H1 (cell line): ENCODE results near the gene ASIC1. TPM values are rescaled to one million over a fixed set of nuclear protein-coding genes. Genes with fewer than 3 reads are reported as not detected.

Experiments used
- CTCF ChIA-PET: fragments of 300-600 bp; sonication (Branson Sonifier 250); formaldehyde crosslinking; loops from one replicate; lab custom pipeline; 2021; ENCODE audit not compliant: partially characterized antibody; lab: Charles Lee
- POLR2A ChIA-PET: fragments of 300-600 bp; sonication (Branson Sonifier 250); formaldehyde crosslinking; loops from one replicate; lab custom pipeline; 2021; ENCODE audit warnings: inconsistent platforms; ENCODE audit not compliant: partially characterized antibody; lab: Charles Lee
- DNase-seq, 2 experiments: peaks; one replicate each; pipeline versions ENCODE4 v3.0.0 to v3.0.0-alpha.2; 2010 to 2022; ENCODE audit warnings: low spot score in 2 of 2, low read depth in 1 of 2, mixed read lengths in 1 of 2
- FAIRE-seq: peaks from 2 replicates; lab custom pipeline; 2011; peaks lifted over from hg19 to GRCh38; lab: Jason Lieb, UNC
- H2AFZ ChIP-seq: 2 replicates; pipeline ENCODE4 v1.8.1; 2012; ENCODE audit warnings: low read length, inconsistent platforms
- H2AK5ac ChIP-seq: 2 replicates; pipeline ENCODE4 v1.6.1; 2013; ENCODE audit warnings: low read depth, low read length
- H2BK120ac ChIP-seq: replicated peaks from 2 replicates; pipeline ENCODE3; 2013; ENCODE audit warnings: low read depth, low read length, inconsistent platforms
- H2BK12ac ChIP-seq: 2 replicates; pipeline ENCODE4 v1.6.1; 2013; ENCODE audit warnings: low read depth, low read length
- H2BK15ac ChIP-seq: 2 replicates; pipeline ENCODE4 v1.6.1; 2013; ENCODE audit warnings: low read length
- H2BK20ac ChIP-seq: 2 replicates; pipeline ENCODE4 v1.6.1; 2013; ENCODE audit warnings: low read length
- H2BK5ac ChIP-seq: 2 replicates; pipeline ENCODE4 v1.6.1; 2013; ENCODE audit warnings: low read depth, low read length
- H3K14ac ChIP-seq: 2 replicates; pipeline ENCODE4 v1.6.1; 2013; ENCODE audit warnings: inconsistent platforms; ENCODE audit not compliant: insufficient read length
- H3K18ac ChIP-seq: 2 replicates; pipeline ENCODE4 v1.6.1; 2013; ENCODE audit warnings: low read length; ENCODE audit errors: extremely low read depth
- H3K23ac ChIP-seq: 2 replicates; pipeline ENCODE4 v1.6.1; 2013; ENCODE audit warnings: inconsistent platforms; ENCODE audit not compliant: insufficient read length
- H3K23me2 ChIP-seq: 2 replicates; pipeline ENCODE4 v1.6.1; 2013; ENCODE audit warnings: low read depth, low read length
- H3K27ac ChIP-seq: 2 replicates; pipeline ENCODE4 v1.6.1; 2011; ENCODE audit warnings: low read depth, low read length, inconsistent platforms
- H3K27me3 ChIP-seq, 4 experiments: replicated peaks in 1 of 4; 1 replicate in 1 of 4; 2 replicates in 3 of 4; pipeline versions ENCODE4 v1.6.1 to v1.8.1; 2011 to 2013; ENCODE audit warnings: low read length in 3 of 4, mild to moderate bottlenecking in 3 of 4, inconsistent platforms in 2 of 4, mixed read lengths in 2 of 4, moderate library complexity in 1 of 4; ENCODE audit not compliant: control insufficient read depth in 3 of 4, insufficient read depth in 3 of 4; ENCODE audit errors: extremely low read depth in 1 of 4
- H3K36me3 ChIP-seq, 4 experiments: 2 replicates each; pipeline versions ENCODE4 v1.6.1 to v1.8.1; 2011 to 2013; ENCODE audit warnings: mild to moderate bottlenecking in 4 of 4, low read length in 3 of 4, moderate library complexity in 2 of 4, control low read depth in 1 of 4, inconsistent platforms in 1 of 4; ENCODE audit not compliant: insufficient read depth in 4 of 4, control insufficient read depth in 2 of 4
- H3K4ac ChIP-seq: replicated peaks from 2 replicates; pipeline ENCODE3; 2013; ENCODE audit warnings: low read length, low read depth, mixed read lengths, inconsistent platforms; ENCODE audit not compliant: insufficient read length
- H3K4me1 ChIP-seq, 4 experiments: replicated peaks in 1 of 4; 1 replicate in 1 of 4; 2 replicates in 3 of 4; pipeline versions ENCODE4 v1.6.1 to v1.8.1; 2011 to 2013; ENCODE audit warnings: low read length in 3 of 4, inconsistent platforms in 2 of 4, mixed read lengths in 1 of 4; ENCODE audit not compliant: insufficient read depth in 4 of 4, control insufficient read depth in 3 of 4
- H3K4me2 ChIP-seq, 2 experiments: 2 replicates each; pipeline versions ENCODE4 v1.6.1 to v1.8.1; 2011 to 2013; ENCODE audit warnings: low read depth in 2 of 2, low read length in 2 of 2, control low read depth in 1 of 2, inconsistent platforms in 1 of 2, mild to moderate bottlenecking in 1 of 2; ENCODE audit not compliant: insufficient read depth in 1 of 2
- H3K4me3 ChIP-seq, 4 experiments: fragments of 200-600, 300-600 bp in 1 of 4; sonication (generic), shearing (Covaris generic), sonication (Bioruptor Twin) in 1 of 4; 2 replicates each; pipeline versions ENCODE4 v1.5.1 to v1.8.1; 2011 to 2016; ENCODE audit warnings: low read length in 4 of 4, low read depth in 3 of 4, control low read depth in 2 of 4, inconsistent platforms in 2 of 4, mild to moderate bottlenecking in 2 of 4, mixed read lengths in 1 of 4, moderate library complexity in 1 of 4; ENCODE audit not compliant: insufficient read depth in 2 of 4; ENCODE audit errors: extremely low read depth in 1 of 4
- H3K56ac ChIP-seq: replicated peaks from 2 replicates; pipeline ENCODE3; 2013; ENCODE audit warnings: low read depth, mild to moderate bottlenecking, mixed read lengths, low read length, inconsistent platforms; ENCODE audit not compliant: insufficient read length
- H3K79me1 ChIP-seq: 2 replicates; pipeline ENCODE4 v1.6.1; 2013; ENCODE audit warnings: low read depth, low read length, control low read depth
- H3K79me2 ChIP-seq, 2 experiments: 2 replicates each; pipeline versions ENCODE4 v1.6.1 to v1.8.1; 2012 to 2013; ENCODE audit warnings: low read length in 2 of 2, mild to moderate bottlenecking in 2 of 2, inconsistent platforms in 1 of 2; ENCODE audit not compliant: insufficient read depth in 2 of 2, control insufficient read depth in 1 of 2
- H3K9ac ChIP-seq, 4 experiments: replicated peaks in 1 of 4; 1 replicate in 1 of 4; 2 replicates in 3 of 4; pipeline versions ENCODE4 v1.6.1 to v1.8.1; 2011 to 2013; ENCODE audit warnings: low read depth in 3 of 4, low read length in 3 of 4, control low read depth in 2 of 4, mild to moderate bottlenecking in 2 of 4, moderate library complexity in 2 of 4, inconsistent platforms in 1 of 4; ENCODE audit errors: extremely low read depth in 1 of 4
- H3K9me3 ChIP-seq, 2 experiments: 2 replicates each; pipeline versions ENCODE4 v1.6.1 to v1.8.1; 2012 to 2013; ENCODE audit warnings: mild to moderate bottlenecking in 2 of 2, moderate library complexity in 2 of 2, control low read depth in 1 of 2, inconsistent platforms in 1 of 2, low read depth in 1 of 2, low read length in 1 of 2, mixed read lengths in 1 of 2; ENCODE audit not compliant: insufficient read depth in 2 of 2
- H4K20me1 ChIP-seq, 2 experiments: replicated peaks in 1 of 2; 2 replicates each; pipeline versions ENCODE3 to v1.8.1; 2011 to 2013; ENCODE audit warnings: inconsistent platforms in 2 of 2, low read length in 2 of 2, mild to moderate bottlenecking in 1 of 2; ENCODE audit not compliant: insufficient read depth in 2 of 2, control insufficient read depth in 1 of 2
- H4K5ac ChIP-seq: 2 replicates; pipeline ENCODE4 v1.6.1; 2013; ENCODE audit warnings: low read length, low read depth, mixed read lengths, inconsistent platforms; ENCODE audit not compliant: insufficient read length
- H4K8ac ChIP-seq: 2 replicates; pipeline ENCODE4 v1.8.0; 2013; ENCODE audit warnings: mild to moderate bottlenecking, moderate library complexity, low read length, inconsistent platforms; ENCODE audit not compliant: insufficient read depth; ENCODE audit errors: extremely low read depth
- H4K91ac ChIP-seq: replicated peaks from 2 replicates; pipeline ENCODE3; 2013; ENCODE audit warnings: low read length, mixed read lengths, inconsistent platforms; ENCODE audit not compliant: insufficient read length
- FOSL1 ChIP-seq: IDR thresholded peaks from 2 replicates; pipeline ENCODE4 v1.6.1; 2011; ENCODE audit warnings: mild to moderate bottlenecking, low read depth, low read length, moderate library complexity; ENCODE audit not compliant: insufficient read depth
- POLR2AphosphoS5 ChIP-seq: IDR thresholded peaks from 2 replicates; pipeline ENCODE4 v1.6.1; 2011; ENCODE audit warnings: low read depth, low read length
- SIN3A ChIP-seq, 2 experiments: IDR thresholded peaks in 1 of 2; conservative IDR thresholded peaks in 1 of 2; 2 replicates each; pipeline ENCODE4 v1.6.1; 2011 to 2012; ENCODE audit warnings: low read length in 2 of 2, improper control_type of control experiment in 1 of 2, low read depth in 1 of 2, mild to moderate bottlenecking in 1 of 2
- SRF ChIP-seq: IDR thresholded peaks from 2 replicates; pipeline ENCODE4 v1.6.1; 2011; ENCODE audit warnings: mild to moderate bottlenecking, low read depth, low read length, moderate library complexity
- TBP ChIP-seq: IDR thresholded peaks from 2 replicates; pipeline ENCODE4 v1.6.1; 2011; ENCODE audit warnings: low read depth, low read length, improper control_type of control experiment
- WGBS, 2 experiments: shearing (Covaris generic) in 1 of 2; methylation state at CpG; one replicate each; pipeline versions ENCODE4 v1.1.6 to v1.1.7; 2013 to 2015; ENCODE audit warnings: low lambda C conversion rate in 2 of 2, mixed read lengths in 2 of 2, inconsistent platforms in 1 of 2, low coverage in 1 of 2, missing lambda C conversion rate in 1 of 2; ENCODE audit not compliant: insufficient replicate concordance in 2 of 2, insufficient coverage in 1 of 2, insufficient read length in 1 of 2; ENCODE audit errors: extremely low coverage in 1 of 2, missing lambda C conversion rate in 1 of 2; 5-methylcytosine and 5-hydroxymethylcytosine counted together
- polyA plus RNA-seq, 7 experiments: library from polyadenylated mRNA; depleted of rRNA in 3 of 7; stranded (reverse) in 5 of 7; unstranded in 2 of 7; fragments of >200 nt in 5 of 7; fragments of 200-250 nt in 2 of 7; gene quantifications; 1 replicate in 5 of 7; 2 replicates in 1 of 7; 4 replicates in 1 of 7; pipeline versions ENCODE4 v1.2.1 to v1.2.3, GENCODE V29; 2011 to 2013; ENCODE audit warnings: missing spikeins in 2 of 7, mixed read lengths in 2 of 7
- total RNA-seq: library from RNA; stranded (reverse); fragmentation: NEBNext Ultra II Directional; extraction: Animal tissue kit (Norgen Biotek cat#: 25700); gene quantifications from 2 replicates; pipeline ENCODE4 v1.2.1, GENCODE V29; 2021
- TF ChIP-seq, protein P1 (sequence below): IDR thresholded peaks from 2 replicates; pipeline ENCODE4 v1.6.1; 2012; ENCODE audit warnings: inconsistent platforms

The ASIC1 gene
- total and polyA plus RNA-seq, 2 of the 8 experiments (the other 6 are each of a cell fraction or from before 2014, with no cell fraction given), result 2.4 to 4.4 TPM

DNA sequence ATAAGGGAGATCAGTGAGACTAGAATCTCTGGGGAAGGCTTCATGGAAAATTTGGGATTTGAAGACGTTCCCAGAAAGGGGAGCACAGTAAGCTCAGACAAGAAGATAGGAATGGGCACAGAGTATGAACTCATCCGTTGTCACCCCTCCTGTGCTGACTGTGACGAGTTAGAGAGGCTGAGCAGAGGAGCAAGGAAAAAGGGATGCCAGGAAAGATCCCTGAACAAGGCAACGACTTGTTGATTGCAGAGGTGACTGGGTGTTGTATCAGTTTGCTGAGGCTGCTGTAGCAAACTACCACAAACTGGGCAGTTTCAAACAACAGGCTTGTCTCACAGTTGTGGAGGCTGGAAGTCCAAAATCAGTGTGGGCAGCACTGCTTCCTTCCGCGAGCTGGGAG lies 40.6 kb downstream of the ASIC1 start:
- Histone ChIP-seq H3K18ac (no peak overlapping the region), H3K4me3 (no peak overlapping the region), H2BK12ac (no peak overlapping the region), H4K5ac (no peak overlapping the region), H3K79me1 (no peaks in the 10 kb centered on the region), H3K9me3 (no peaks in the 10 kb centered on the region), H3K14ac (no peak overlapping the region), H3K56ac (no peak overlapping the region), H4K91ac (no peak overlapping the region), H4K8ac (no peak overlapping the region), H2AFZ (no peak overlapping the region), H3K23me2 (no peaks in the 10 kb centered on the region), H3K23ac (no peak overlapping the region), H3K4ac (no peak overlapping the region), H3K79me2 (no peaks in the 10 kb centered on the region), H3K27me3 (no peaks in the 10 kb centered on the region), H3K4me1 (peaks cover 0 to 4% (median 1%) of the 10 kb centered on the region in 4 experiments; a peak in 4 of 7 replicates), H3K4me2 (no peak overlapping the region), H2AK5ac (no peak overlapping the region), H2BK5ac (no peak overlapping the region), H3K36me3 (peaks cover 49 to 72% (median 65%) of the 10 kb centered on the region in 4 experiments), H3K27ac (no peak overlapping the region), H2BK15ac (no peak overlapping the region), H3K9ac (no peak overlapping the region), H4K20me1 (peaks cover 0 to 9% of the 10 kb centered on the region in 2 experiments), H2BK20ac (0 out of 2 replicates have a peak overlapping the region, but pooled peaks have one; percentile 13), H2BK120ac (no peak overlapping the region)
- CTCF ChIA-PET, result interaction anchor here (1.6 to 32.9 kb wide), 3 partner anchors 12 to 27 kb away, joined by 5 to 625 read pairs (median 625); partner anchors contain the start of genes COX14, GPD1 and SMARCD1
- WGBS, 2 experiments, result 84% methylated on average over 6 of the region's 6 CpGs; no CpG with 5 or more reads in 1 of the 2 experiments
- POLR2A ChIA-PET, result interaction anchor here (0.6 to 27.1 kb wide), 6 partner anchors 5 to 113 kb away, joined by 3 to 457 read pairs (median 4); partner anchors contain the start of genes CERS5, COX14, GPD1 and SMARCD1
- DNase-seq, result no peak
- no peak for FAIRE-seq
- TF ChIP-seq POLR2AphosphoS5, result peak; percentile 29
- no peak for TF ChIP-seq TBP
- TF ChIP-seq FOSL1, result no peak
- TF ChIP-seq, protein P1, sequence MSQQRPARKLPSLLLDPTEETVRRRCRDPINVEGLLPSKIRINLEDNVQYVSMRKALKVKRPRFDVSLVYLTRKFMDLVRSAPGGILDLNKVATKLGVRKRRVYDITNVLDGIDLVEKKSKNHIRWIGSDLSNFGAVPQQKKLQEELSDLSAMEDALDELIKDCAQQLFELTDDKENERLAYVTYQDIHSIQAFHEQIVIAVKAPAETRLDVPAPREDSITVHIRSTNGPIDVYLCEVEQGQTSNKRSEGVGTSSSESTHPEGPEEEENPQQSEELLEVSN, result no peak
- no peak for TF ChIP-seq SRF
- no peak for TF ChIP-seq SIN3A (conservative IDR thresholded peaks at IDR 0.05 in 1 of 2, IDR thresholded peaks at IDR 0.05 in 1 of 2; ENCODE audit: low read depth in 1 of 2, low read length in 2 of 2)
